DND-41 (cell line): ENCODE results near the gene GALNT5.

Source experiments
- ATAC-seq: fragments of 200-7000 bp; cut with Tn5 transposase; 3 replicates; pipeline ENCODE4 v1.9.1; 2021; ENCODE audit warnings: low read depth; ENCODE audit not compliant: insufficient read depth
- DNase-seq: peaks from one replicate; pipeline ENCODE4 v3.0.0-alpha.2; 2020
- H2AFZ ChIP-seq: 2 replicates; pipeline ENCODE4 v1.6.0; 2012; ENCODE audit warnings: low read depth, low read length
- H3K27ac ChIP-seq: 2 replicates; pipeline ENCODE4 v1.5.1; 2012; ENCODE audit warnings: low read length, inconsistent platforms
- H3K27me3 ChIP-seq: fragments of 200-600 bp; sonication (generic); 2 replicates; pipeline ENCODE4 v1.6.0; 2012; ENCODE audit warnings: low read length, mild to moderate bottlenecking, inconsistent platforms; ENCODE audit not compliant: insufficient read depth, poor library complexity
- H3K36me3 ChIP-seq: 2 replicates; pipeline ENCODE4 v1.5.1; 2012; ENCODE audit warnings: low read length, inconsistent platforms; ENCODE audit not compliant: insufficient read depth
- H3K4me1 ChIP-seq: 2 replicates; pipeline ENCODE4 v1.5.1; 2012; ENCODE audit warnings: mild to moderate bottlenecking, low read length; ENCODE audit not compliant: insufficient read depth
- H3K4me2 ChIP-seq: 2 replicates; pipeline ENCODE4 v1.6.0; 2012; ENCODE audit warnings: mild to moderate bottlenecking, moderate library complexity, low read length, inconsistent platforms; ENCODE audit not compliant: insufficient read depth
- H3K4me3 ChIP-seq, 2 experiments: fragments of 200-600 bp in 1 of 2; shearing (Covaris generic) in 1 of 2; 2 replicates each; pipeline ENCODE4 v1.5.1; 2012 to 2016; ENCODE audit warnings: inconsistent platforms in 2 of 2, low read length in 2 of 2, mild to moderate bottlenecking in 2 of 2, low read depth in 1 of 2, moderate library complexity in 1 of 2
- H3K79me2 ChIP-seq: 2 replicates; pipeline ENCODE4 v1.6.0; 2012; ENCODE audit warnings: low read length, inconsistent platforms; ENCODE audit not compliant: insufficient read depth
- H3K9ac ChIP-seq: 2 replicates; pipeline ENCODE4 v1.6.0; 2012; ENCODE audit warnings: low read depth, mild to moderate bottlenecking, inconsistent platforms, low read length, moderate library complexity
- H3K9me3 ChIP-seq: 2 replicates; pipeline ENCODE4 v1.5.1; 2012; ENCODE audit warnings: low read length, moderate library complexity, mild to moderate bottlenecking, inconsistent platforms; ENCODE audit not compliant: insufficient read depth, severe bottlenecking
- H4K20me1 ChIP-seq: 2 replicates; pipeline ENCODE4 v1.6.0; 2012; ENCODE audit warnings: low read length; ENCODE audit not compliant: insufficient read depth
- CTCF ChIP-seq: IDR thresholded peaks from 2 replicates; pipeline ENCODE4 v1.5.1; 2012; ENCODE audit warnings: borderline replicate concordance, low read length, moderate library complexity, mild to moderate bottlenecking; ENCODE audit not compliant: poor library complexity, severe bottlenecking; ENCODE audit errors: extremely low read depth
- EZH2 ChIP-seq: IDR thresholded peaks from 3 replicates; pipeline ENCODE4 v1.6.1; 2012; ENCODE audit warnings: borderline replicate concordance, low read depth, mild to moderate bottlenecking, moderate library complexity, low read length, inconsistent platforms; ENCODE audit not compliant: severe bottlenecking

GALNT5 gene

GRCh38 chr2:157229572-157229971 is 27.9 kb upstream of the GALNT5 start:
- H3K27ac ChIP-seq = no peak overlapping the region
- H3K4me2 ChIP-seq = no peak overlapping the region
- ATAC-seq (no peak), DNase-seq (no peak)
- no peak for TF ChIP-seq EZH2
- no peak for TF ChIP-seq CTCF
- no peaks in the 10 kb centered on the region for H3K36me3 ChIP-seq
- H3K9me3 ChIP-seq = no peaks in the 10 kb centered on the region
- H3K9ac ChIP-seq = no peak overlapping the region
- no peaks in the 10 kb centered on the region for H3K79me2 ChIP-seq
- no peak overlapping the region for H3K4me3 ChIP-seq
- no peaks in the 10 kb centered on the region for H4K20me1 ChIP-seq
- H3K27me3 ChIP-seq = no peaks in the 10 kb centered on the region
- no peak overlapping the region for H2AFZ ChIP-seq
- H3K4me1 ChIP-seq = no peaks in the 10 kb centered on the region

GRCh38 chr2:157231476-157231875 is 26.0 kb upstream of the GALNT5 start:
- DNase-seq = no peak
- TF ChIP-seq CTCF (no peak), EZH2 (no peak)
- no peaks in the 10 kb centered on the region for H3K36me3 ChIP-seq
- no peak for ATAC-seq
- no peak overlapping the region for H3K4me3 ChIP-seq
- H3K79me2 ChIP-seq = no peaks in the 10 kb centered on the region
- H3K4me1 ChIP-seq = no peaks in the 10 kb centered on the region
- H3K27ac ChIP-seq = no peak overlapping the region
- H3K9ac ChIP-seq = no peak overlapping the region
- H3K9me3 ChIP-seq = no peaks in the 10 kb centered on the region
- H2AFZ ChIP-seq = no peak overlapping the region
- no peaks in the 10 kb centered on the region for H4K20me1 ChIP-seq
- H3K27me3 ChIP-seq = no peaks in the 10 kb centered on the region
- H3K4me2 ChIP-seq = no peak overlapping the region

- no peaks in the 10 kb centered on the region for H4K20me1 ChIP-seq
- H3K9me3 ChIP-seq = no peaks in the 10 kb centered on the region
- H3K27me3 ChIP-seq = no peaks in the 10 kb centered on the region
- H3K4me3 ChIP-seq = no peak overlapping the region
- no peaks in the 10 kb centered on the region for H3K79me2 ChIP-seq
- no peaks in the 10 kb centered on the region for H3K4me1 ChIP-seq
- TF ChIP-seq EZH2 = no peak
- no peak for ATAC-seq
- no peak overlapping the region for H2AFZ ChIP-seq
- no peak overlapping the region for H3K4me2 ChIP-seq
- no peak overlapping the region for H3K27ac ChIP-seq
- H3K36me3 ChIP-seq = no peaks in the 10 kb centered on the region
- DNase-seq = no peak
- no peak overlapping the region for H3K9ac ChIP-seq
Measured at GRCh38 chr2:157233506-157233905, 24.0 kb upstream of the GALNT5 start.

- DNase-seq = no peak
- no peak overlapping the region for H3K4me3 ChIP-seq
- no peak for TF ChIP-seq CTCF
- TF ChIP-seq EZH2 = no peak
- H3K9me3 ChIP-seq = no peaks in the 10 kb centered on the region
- no peak for ATAC-seq
- no peaks in the 10 kb centered on the region for H3K27me3 ChIP-seq
- H2AFZ ChIP-seq = no peak overlapping the region
- no peak overlapping the region for H3K4me2 ChIP-seq
- no peaks in the 10 kb centered on the region for H4K20me1 ChIP-seq
- no peaks in the 10 kb centered on the region for H3K79me2 ChIP-seq
- H3K4me1 ChIP-seq = no peaks in the 10 kb centered on the region
- H3K27ac ChIP-seq = no peak overlapping the region
- no peak overlapping the region for H3K9ac ChIP-seq
- no peaks in the 10 kb centered on the region for H3K36me3 ChIP-seq
Measured at GRCh38 chr2:157236404-157236803, 21.1 kb upstream of the GALNT5 start.
